A549 (cell line): Measurements from ENCODE around the gene CDIP1. TPM values are rescaled to one million over a fixed set of nuclear protein-coding genes. Genes with fewer than 3 reads are reported as not detected.

Experiments
- ATAC-seq, 2 experiments: fragments of 200-7000 bp in 1 of 2; fragments of >200 bp in 1 of 2; cut with Nextera tagmentation in 1 of 2; cut with Tn5 transposase in 1 of 2; 3 replicates each; pipeline versions ENCODE4 v1.8.0 to v1.9.1; 2018 to 2020; ENCODE audit warnings: mild to moderate bottlenecking in 1 of 2, moderate library complexity in 1 of 2
- CTCF ChIA-PET: fragments of 300-600 bp; sonication (Branson Sonifier 250); formaldehyde crosslinking; extraction: SDS; loops from one replicate; lab custom pipeline; 2021; ENCODE audit warnings: antibody characterized with exemption, inconsistent platforms; lab: Yijun Ruan, JAX
- POLR2A ChIA-PET: fragments of 350-600 bp; formaldehyde crosslinking; extraction: SDS; loops from one replicate; lab custom pipeline; 2021; ENCODE audit warnings: antibody characterized with exemption, inconsistent platforms; lab: Yijun Ruan, JAX
- DNase-seq, 2 experiments: peaks; one replicate each; pipeline versions ENCODE4 v3.0.0 to v3.0.0-alpha.2; 2011 to 2016; ENCODE audit warnings: low read depth in 1 of 2, low spot score in 1 of 2
- FAIRE-seq: peaks from 2 replicates; lab custom pipeline; 2011; peaks lifted over from hg19 to GRCh38; lab: Jason Lieb, UNC
- H3K27ac ChIP-seq, 2 experiments: fragments of >200 bp; sonication (Bioruptor Twin); formaldehyde crosslinking; 3 replicates each; pipeline ENCODE4 v1.5.1; 2016 to 2017
- H3K4me1 ChIP-seq: fragments of >200 bp; sonication (Bioruptor Twin); formaldehyde crosslinking; 3 replicates; pipeline ENCODE4 v1.6.1; 2016
- H3K4me2 ChIP-seq: fragments of >200 bp; sonication (Bioruptor Twin); formaldehyde crosslinking; 3 replicates; pipeline ENCODE4 v1.6.1; 2016
- H3K4me3 ChIP-seq: fragments of >200 bp; sonication (Bioruptor Twin); formaldehyde crosslinking; 3 replicates; pipeline ENCODE4 v1.5.1; 2016
- H3K9me3 ChIP-seq: fragments of >200 bp; sonication (Bioruptor Twin); formaldehyde crosslinking; 3 replicates; pipeline ENCODE4 v1.6.1; 2016
- CBX2 ChIP-seq: fragments of 200-600 bp; sonication (generic); IDR thresholded peaks from 2 replicates; pipeline ENCODE4 v1.6.1; 2016; ENCODE audit warnings: low read depth, mild to moderate bottlenecking, borderline replicate concordance
- CEBPB ChIP-seq, 2 experiments: fragments of >200 bp in 1 of 2; sonication (Bioruptor Twin) in 1 of 2; formaldehyde crosslinking in 1 of 2; IDR thresholded peaks; 2 replicates each; pipeline ENCODE4 v1.6.1; 2012 to 2016
- CHD4 ChIP-seq: fragments of 200-600 bp; sonication (generic); IDR thresholded peaks from 2 replicates; pipeline ENCODE4 v1.6.1; 2016; ENCODE audit warnings: antibody characterized with exemption, mild to moderate bottlenecking, borderline replicate concordance
- EP300 ChIP-seq, 2 experiments: fragments of >200 bp; sonication (Bioruptor Twin); formaldehyde crosslinking; IDR thresholded peaks; 2 replicates in 1 of 2; 3 replicates in 1 of 2; pipeline ENCODE4 v1.6.1; 2016 to 2017
- FOSB ChIP-seq: fragments of 250-450 bp; sonication (Bioruptor Pico); IDR thresholded peaks from 2 replicates; pipeline ENCODE4 v1.5.0; 2020; ENCODE audit warnings: mild to moderate bottlenecking, moderate library complexity
- HDAC2 ChIP-seq: fragments of 200-600 bp; sonication (generic); IDR thresholded peaks from 2 replicates; pipeline ENCODE4 v1.6.1; 2016
- HEYL ChIP-seq: fragments of 250-450 bp; sonication (Bioruptor Pico); IDR thresholded peaks from 2 replicates; pipeline ENCODE4 v1.8.0; 2021; ENCODE audit warnings: mild to moderate bottlenecking, moderate library complexity
- HOXA7 ChIP-seq: fragments of 250-450 bp; sonication (Bioruptor Pico); IDR thresholded peaks from 2 replicates; pipeline ENCODE4 v1.5.0; 2020; ENCODE audit warnings: mild to moderate bottlenecking, moderate library complexity
- KDM5A ChIP-seq: fragments of 200-600 bp; sonication (generic); IDR thresholded peaks from 2 replicates; pipeline ENCODE4 v1.6.1; 2016; ENCODE audit warnings: antibody characterized with exemption, mild to moderate bottlenecking
- MYC ChIP-seq: IDR thresholded peaks from 2 replicates; pipeline ENCODE4 v1.6.1; 2012; ENCODE audit warnings: mild to moderate bottlenecking, inconsistent platforms, low read length, improper control_type of control experiment, borderline replicate concordance
- PHF8 ChIP-seq: fragments of 200-600 bp; sonication (generic); IDR thresholded peaks from 2 replicates; pipeline ENCODE4 v1.6.1; 2016; ENCODE audit warnings: low read depth, mild to moderate bottlenecking, antibody characterized with exemption, moderate library complexity, borderline replicate concordance
- RNF2 ChIP-seq: fragments of 200-600 bp; sonication (generic); IDR thresholded peaks from 2 replicates; pipeline ENCODE4 v1.6.1; 2016; ENCODE audit warnings: low read depth, mild to moderate bottlenecking, antibody characterized with exemption, moderate library complexity, borderline replicate concordance
- WGBS: methylation state at CpG from one replicate; pipeline ENCODE4 v1.1.6; 2017; ENCODE audit errors: missing lambda C conversion rate; 5-methylcytosine and 5-hydroxymethylcytosine counted together
- polyA plus RNA-seq, 4 experiments: library from polyadenylated mRNA; depleted of rRNA in 3 of 4; stranded (reverse); fragments of >200 nt; fragmentation: RNase III in 1 of 4; extraction: RNeasy Plus Mini Kit Qiagen cat#74134 plus additional on column Dnase treatment in 1 of 4; gene quantifications; 2 replicates in 3 of 4; 3 replicates in 1 of 4; pipeline ENCODE4 v1.2.3, GENCODE V29; 2011 to 2017
- TF ChIP-seq, protein P1 (sequence below): fragments of 250-450 bp; sonication (Bioruptor Pico); IDR thresholded peaks from 2 replicates; pipeline ENCODE4 v1.5.0; 2021; ENCODE audit warnings: mild to moderate bottlenecking, moderate library complexity, borderline replicate concordance
- TF ChIP-seq, protein P2 (sequence below): fragments of >200 bp; sonication (Bioruptor Twin); formaldehyde crosslinking; IDR thresholded peaks from 3 replicates; pipeline ENCODE4 v1.5.1; 2016
- TF ChIP-seq, protein P3 (sequence below): fragments of >200 bp; sonication (Bioruptor Twin); formaldehyde crosslinking; IDR thresholded peaks from 3 replicates; pipeline ENCODE4 v1.6.1; 2016
- TF ChIP-seq, protein P4 (sequence below): fragments of 250-450 bp; sonication (Bioruptor Pico); IDR thresholded peaks from 2 replicates; pipeline ENCODE4 v1.5.0; 2020; ENCODE audit warnings: low read depth, mild to moderate bottlenecking, moderate library complexity
- TF ChIP-seq, protein P5 (sequence below): IDR thresholded peaks from 2 replicates; pipeline ENCODE4 v1.6.1; 2012

CDIP1 gene
- polyA plus RNA-seq, 2 of the 4 experiments (the other 2 are of a cell fraction) = 3.7 to 8.4 TPM

DNA sequence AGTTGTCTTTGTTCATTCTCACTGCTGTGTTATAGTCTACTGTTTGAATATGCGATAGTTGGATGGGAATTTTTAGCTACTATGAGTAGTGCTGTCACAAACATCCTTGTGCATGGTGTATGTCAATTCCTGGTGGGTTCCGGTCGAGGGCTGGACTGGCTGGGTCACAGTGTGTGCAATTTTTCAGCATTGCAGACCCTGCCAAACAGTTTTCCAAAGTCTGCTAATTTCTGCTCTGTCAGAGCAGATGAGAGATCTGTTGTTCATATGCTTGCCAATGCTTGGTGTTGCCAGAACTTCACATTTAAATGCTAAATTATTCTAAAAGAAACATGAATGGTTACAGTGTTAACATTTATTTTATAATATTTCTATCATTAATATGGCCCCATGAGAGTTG lies 14.0 kb upstream of the CDIP1 start:
- 68% methylated on average over 3 of the region's 3 CpGs for WGBS
- ChIA-PET CTCF (interaction anchor here (1.9 to 20.0 kb wide), 3 partner anchors 10 to 40 kb away, joined by 11 to 301 read pairs (median 18); no protein-coding TSS in a partner anchor), POLR2A (no interaction called here)
- TF ChIP-seq, protein P1, sequence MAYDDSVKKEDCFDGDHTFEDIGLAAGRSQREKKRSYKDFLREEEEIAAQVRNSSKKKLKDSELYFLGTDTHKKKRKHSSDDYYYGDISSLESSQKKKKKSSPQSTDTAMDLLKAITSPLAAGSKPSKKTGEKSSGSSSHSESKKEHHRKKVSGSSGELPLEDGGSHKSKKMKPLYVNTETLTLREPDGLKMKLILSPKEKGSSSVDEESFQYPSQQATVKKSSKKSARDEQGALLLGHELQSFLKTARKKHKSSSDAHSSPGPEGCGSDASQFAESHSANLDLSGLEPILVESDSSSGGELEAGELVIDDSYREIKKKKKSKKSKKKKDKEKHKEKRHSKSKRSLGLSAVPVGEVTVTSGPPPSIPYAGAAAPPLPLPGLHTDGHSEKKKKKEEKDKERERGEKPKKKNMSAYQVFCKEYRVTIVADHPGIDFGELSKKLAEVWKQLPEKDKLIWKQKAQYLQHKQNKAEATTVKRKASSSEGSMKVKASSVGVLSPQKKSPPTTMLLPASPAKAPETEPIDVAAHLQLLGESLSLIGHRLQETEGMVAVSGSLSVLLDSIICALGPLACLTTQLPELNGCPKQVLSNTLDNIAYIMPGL (CRISPR knock-in tag) = no peak
- no peak for TF ChIP-seq CBX2
- TF ChIP-seq, protein P2, sequence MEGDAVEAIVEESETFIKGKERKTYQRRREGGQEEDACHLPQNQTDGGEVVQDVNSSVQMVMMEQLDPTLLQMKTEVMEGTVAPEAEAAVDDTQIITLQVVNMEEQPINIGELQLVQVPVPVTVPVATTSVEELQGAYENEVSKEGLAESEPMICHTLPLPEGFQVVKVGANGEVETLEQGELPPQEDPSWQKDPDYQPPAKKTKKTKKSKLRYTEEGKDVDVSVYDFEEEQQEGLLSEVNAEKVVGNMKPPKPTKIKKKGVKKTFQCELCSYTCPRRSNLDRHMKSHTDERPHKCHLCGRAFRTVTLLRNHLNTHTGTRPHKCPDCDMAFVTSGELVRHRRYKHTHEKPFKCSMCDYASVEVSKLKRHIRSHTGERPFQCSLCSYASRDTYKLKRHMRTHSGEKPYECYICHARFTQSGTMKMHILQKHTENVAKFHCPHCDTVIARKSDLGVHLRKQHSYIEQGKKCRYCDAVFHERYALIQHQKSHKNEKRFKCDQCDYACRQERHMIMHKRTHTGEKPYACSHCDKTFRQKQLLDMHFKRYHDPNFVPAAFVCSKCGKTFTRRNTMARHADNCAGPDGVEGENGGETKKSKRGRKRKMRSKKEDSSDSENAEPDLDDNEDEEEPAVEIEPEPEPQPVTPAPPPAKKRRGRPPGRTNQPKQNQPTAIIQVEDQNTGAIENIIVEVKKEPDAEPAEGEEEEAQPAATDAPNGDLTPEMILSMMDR = no peak
- TF ChIP-seq KDM5A = no peak
- TF ChIP-seq HOXA7 (CRISPR knock-in tag) = no peak
- no peak for TF ChIP-seq RNF2
- TF ChIP-seq HEYL (CRISPR knock-in tag) = no peak
- TF ChIP-seq, protein P3, sequence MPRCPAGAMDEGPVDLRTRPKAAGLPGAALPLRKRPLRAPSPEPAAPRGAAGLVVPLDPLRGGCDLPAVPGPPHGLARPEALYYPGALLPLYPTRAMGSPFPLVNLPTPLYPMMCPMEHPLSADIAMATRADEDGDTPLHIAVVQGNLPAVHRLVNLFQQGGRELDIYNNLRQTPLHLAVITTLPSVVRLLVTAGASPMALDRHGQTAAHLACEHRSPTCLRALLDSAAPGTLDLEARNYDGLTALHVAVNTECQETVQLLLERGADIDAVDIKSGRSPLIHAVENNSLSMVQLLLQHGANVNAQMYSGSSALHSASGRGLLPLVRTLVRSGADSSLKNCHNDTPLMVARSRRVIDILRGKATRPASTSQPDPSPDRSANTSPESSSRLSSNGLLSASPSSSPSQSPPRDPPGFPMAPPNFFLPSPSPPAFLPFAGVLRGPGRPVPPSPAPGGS = no peak
- no peak for TF ChIP-seq CHD4
- TF ChIP-seq PHF8 = no peak
- no peak for TF ChIP-seq FOSB (CRISPR knock-in tag)
- TF ChIP-seq EP300 (IDR thresholded peaks at IDR 0.05) = no peak
- no peak for TF ChIP-seq MYC
- TF ChIP-seq, protein P4, sequence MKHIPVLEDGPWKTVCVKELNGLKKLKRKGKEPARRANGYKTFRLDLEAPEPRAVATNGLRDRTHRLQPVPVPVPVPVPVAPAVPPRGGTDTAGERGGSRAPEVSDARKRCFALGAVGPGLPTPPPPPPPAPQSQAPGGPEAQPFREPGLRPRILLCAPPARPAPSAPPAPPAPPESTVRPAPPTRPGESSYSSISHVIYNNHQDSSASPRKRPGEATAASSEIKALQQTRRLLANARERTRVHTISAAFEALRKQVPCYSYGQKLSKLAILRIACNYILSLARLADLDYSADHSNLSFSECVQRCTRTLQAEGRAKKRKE = no peak
- TF ChIP-seq HDAC2 = no peak
- no peak for TF ChIP-seq CEBPB (IDR thresholded peaks at IDR 0.05)
- Histone ChIP-seq H3K4me1 (no peaks in the 10 kb centered on the region), H3K9me3 (no peaks in the 10 kb centered on the region), H3K4me3 (no peak overlapping the region), H3K4me2 (no peak overlapping the region), H3K27ac (no peak overlapping the region)
- no peak for ATAC-seq
- DNase-seq = no peak
- no peak for FAIRE-seq

DNA sequence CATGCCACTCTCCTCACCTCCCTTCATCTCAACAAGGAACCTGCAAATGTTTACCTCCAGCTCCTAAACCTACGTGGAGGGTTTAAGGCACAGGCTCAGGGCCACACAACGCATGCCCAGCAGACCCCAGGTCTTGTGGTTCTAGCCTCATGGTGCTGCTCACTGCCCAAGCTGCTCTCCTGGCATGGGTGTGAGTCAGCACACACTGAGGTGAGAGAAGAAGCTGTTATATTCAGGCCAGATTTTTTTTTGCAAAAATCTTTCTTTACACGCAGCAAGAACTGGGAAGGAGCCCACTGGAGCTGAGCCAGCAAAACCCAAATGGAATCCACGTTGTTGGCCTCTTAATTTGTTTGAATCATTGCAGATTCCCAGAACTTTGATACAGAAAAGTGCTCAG lies 12.0 kb upstream of the CDIP1 start:
- ChIA-PET CTCF (interaction anchor here (0.6 to 20.0 kb wide), 14 partner anchors 11 to 277 kb away, joined by 3 to 301 read pairs (median 6); partner anchors contain the start of gene CDIP1), POLR2A (no interaction called here)
- no peak overlapping the region for H3K4me3 ChIP-seq
- no peak overlapping the region for H3K27ac ChIP-seq
- no peak for DNase-seq
- TF ChIP-seq, protein P5, sequence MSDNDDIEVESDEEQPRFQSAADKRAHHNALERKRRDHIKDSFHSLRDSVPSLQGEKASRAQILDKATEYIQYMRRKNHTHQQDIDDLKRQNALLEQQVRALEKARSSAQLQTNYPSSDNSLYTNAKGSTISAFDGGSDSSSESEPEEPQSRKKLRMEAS = no peak
- no peak overlapping the region for H3K4me2 ChIP-seq
- H3K4me1 ChIP-seq = no peaks in the 10 kb centered on the region
- 0 out of 6 replicates have a peak, but pooled peaks of 1 of the 2 experiments have one; percentile 15 for ATAC-seq
- no peak for FAIRE-seq
- WGBS = 32% methylated on average over 4 of the region's 4 CpGs
- no peaks in the 10 kb centered on the region for H3K9me3 ChIP-seq
